Erythroblast (primary cell): ENCODE data around the gene AHNAK2.

ENCODE experiments used
- GATA1 ChIP-seq: IDR thresholded peaks from 2 replicates; pipeline ENCODE4 v1.6.1; 2011; ENCODE audit warnings: low read depth, mild to moderate bottlenecking, control low read depth, low read length, moderate library complexity
- POLR2A ChIP-seq: IDR thresholded peaks from 2 replicates; pipeline ENCODE4 v1.6.1; 2011; ENCODE audit warnings: mild to moderate bottlenecking, low read length

GRCh38 chr14:104892531-104893434 lies 85.4 kb downstream of the AHNAK2 start:
- no peak for TF ChIP-seq POLR2A
- no peak for TF ChIP-seq GATA1
